ENCODE results near the gene LPP. TPM values are rescaled to one million over a fixed set of nuclear protein-coding genes. Genes with fewer than 3 reads are reported as not detected.

LPP gene
- total and polyA plus RNA-seq, 2 of the 13 experiments (the other 11 are each of a cell fraction or from before 2014, with no cell fraction given), result 19.2 to 29.9 TPM

DNA sequence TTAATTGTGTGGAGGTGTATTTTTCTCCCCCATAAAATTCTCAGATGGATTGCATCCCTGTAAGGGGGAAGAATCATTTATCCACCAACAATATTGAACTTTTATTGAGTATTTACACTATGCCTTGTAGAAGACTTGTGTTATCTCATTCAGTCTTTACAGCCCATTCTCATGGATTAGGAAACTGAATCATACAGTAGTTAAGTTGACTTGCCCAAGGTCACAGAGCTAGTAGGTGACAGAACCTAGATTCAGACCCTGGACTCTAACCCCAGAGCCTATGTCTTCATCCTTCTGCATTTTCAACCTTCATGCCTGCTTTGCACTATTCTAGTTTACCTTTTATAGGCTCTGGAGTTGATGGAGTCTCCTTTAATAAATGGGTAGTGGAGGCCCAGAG, 226.8 kb downstream of the LPP start (continued):
- TF ChIP-seq, protein P1, sequence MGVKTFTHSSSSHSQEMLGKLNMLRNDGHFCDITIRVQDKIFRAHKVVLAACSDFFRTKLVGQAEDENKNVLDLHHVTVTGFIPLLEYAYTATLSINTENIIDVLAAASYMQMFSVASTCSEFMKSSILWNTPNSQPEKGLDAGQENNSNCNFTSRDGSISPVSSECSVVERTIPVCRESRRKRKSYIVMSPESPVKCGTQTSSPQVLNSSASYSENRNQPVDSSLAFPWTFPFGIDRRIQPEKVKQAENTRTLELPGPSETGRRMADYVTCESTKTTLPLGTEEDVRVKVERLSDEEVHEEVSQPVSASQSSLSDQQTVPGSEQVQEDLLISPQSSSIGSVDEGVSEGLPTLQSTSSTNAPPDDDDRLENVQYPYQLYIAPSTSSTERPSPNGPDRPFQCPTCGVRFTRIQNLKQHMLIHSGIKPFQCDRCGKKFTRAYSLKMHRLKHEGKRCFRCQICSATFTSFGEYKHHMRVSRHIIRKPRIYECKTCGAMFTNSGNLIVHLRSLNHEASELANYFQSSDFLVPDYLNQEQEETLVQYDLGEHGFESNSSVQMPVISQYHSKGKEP (CRISPR knock-in tag; IDR thresholded peaks at IDR 0.05), result no peak
- TF ChIP-seq EP300 (IDR thresholded peaks at IDR 0.05; ENCODE audit: low read depth in 2 of 2, low read length in 2 of 2) (0 out of 4 replicates have a peak, but pooled peaks of 1 of the 2 experiments have one; percentile 26), EP300 (CRISPR knock-in tag; IDR thresholded peaks at IDR 0.05; ENCODE audit: borderline replicate concordance) (no peak), PAWR (CRISPR knock-in tag; IDR thresholded peaks at IDR 0.05; ENCODE audit: borderline replicate concordance) (no peak), ESRRA (CRISPR knock-in tag; IDR thresholded peaks at IDR 0.05; ENCODE audit: low read depth) (peak; percentile 63; the same call in 1 of the 2 replicates), ZNF790 (CRISPR knock-in tag; IDR thresholded peaks at IDR 0.05; ENCODE audit: borderline replicate concordance) (no peak), ZNF766 (CRISPR knock-in tag; IDR thresholded peaks at IDR 0.05; ENCODE audit: borderline replicate concordance) (no peak), ZFX (CRISPR knock-in tag; IDR thresholded peaks at IDR 0.05; ENCODE audit: low read depth) (no peak), PAF1 (CRISPR knock-in tag; IDR thresholded peaks at IDR 0.05) (no peak)

DNA sequence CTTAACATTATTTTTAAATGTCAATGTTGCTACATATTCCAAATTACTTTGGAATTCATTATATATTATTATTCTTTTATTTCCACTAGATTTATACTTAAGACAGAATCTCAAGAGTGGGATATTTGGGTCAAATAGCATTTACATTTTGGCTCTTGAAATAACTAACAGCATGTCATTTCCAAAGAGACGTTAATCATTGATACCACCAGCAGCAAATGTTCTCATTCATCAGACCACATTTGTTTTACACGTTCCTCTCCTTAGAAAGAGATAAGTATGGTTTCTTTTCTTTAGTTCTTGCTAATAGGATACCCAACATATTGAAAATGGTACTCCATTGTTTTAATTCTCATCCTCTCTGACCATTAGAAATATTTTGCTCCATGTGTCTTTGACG, 229.8 kb downstream of the LPP start:
- Histone ChIP-seq H3K4me3 (replicated peaks in 1 of 3; ENCODE audit: insufficient read depth in 1 of 3, low read depth in 2 of 3, low read length in 3 of 3) (no peak overlapping the region), H2AFZ (ENCODE audit: low read length) (no peak overlapping the region), H4K20me1 (ENCODE audit: insufficient read depth, low read length) (no peaks in the 10 kb centered on the region), H3K36me3 (replicated peaks in 1 of 2; ENCODE audit: control insufficient read depth in 1 of 2, insufficient read depth in 2 of 2, low read length in 2 of 2) (no peaks in the 10 kb centered on the region), H3K27me3 (ENCODE audit: control insufficient read depth in 1 of 2, insufficient read depth in 2 of 2, low read length in 2 of 2) (no peaks in the 10 kb centered on the region), H3K4me1 (ENCODE audit: insufficient read depth, low read length) (peaks cover 43% of the 10 kb centered on the region), H3K4me2 (ENCODE audit: low read depth, low read length) (no peak overlapping the region), H3K27ac (ENCODE audit: extremely low read length, insufficient read depth, low read length) (no peak overlapping the region), H3K79me2 (ENCODE audit: insufficient read depth, low read length) (peaks cover 22% of the 10 kb centered on the region), H3K9ac (ENCODE audit: insufficient read depth, low read depth, low read length) (no peak overlapping the region), H3K9me3 (ENCODE audit: low read length) (no peaks in the 10 kb centered on the region)
- in situ Hi-C loops (cut with HindIII; ENCODE audit: extremely low pct_ligation_motif_present, low pct_unique_long_range_greater_than_20kb) (no loop called here), intact Hi-C loops (cut with micrococcal nuclease; ENCODE audit: unreplicated experiment) (no loop called here)
- 91% methylated on average over 3 of the region's 3 CpGs for WGBS (ENCODE audit: low lambda C conversion rate)
- CTCF ChIA-PET (ENCODE audit: low intra/inter-chr PET ratio, low total read pairs), result no interaction called here
- FAIRE-seq (no peak), DNase-seq (ENCODE audit: low spot score) (no peak), ATAC-seq (no peak)
- TF ChIP-seq ZNF124 (CRISPR knock-in tag; IDR thresholded peaks at IDR 0.05), result no peak
- TF ChIP-seq WIZ (CRISPR knock-in tag; IDR thresholded peaks at IDR 0.05), result no peak
- no peak for TF ChIP-seq YEATS2 (CRISPR knock-in tag; IDR thresholded peaks at IDR 0.05; ENCODE audit: borderline replicate concordance)
- no peak for TF ChIP-seq ISX (CRISPR knock-in tag; conservative IDR thresholded peaks at IDR 0.05)
- TF ChIP-seq, protein P2, sequence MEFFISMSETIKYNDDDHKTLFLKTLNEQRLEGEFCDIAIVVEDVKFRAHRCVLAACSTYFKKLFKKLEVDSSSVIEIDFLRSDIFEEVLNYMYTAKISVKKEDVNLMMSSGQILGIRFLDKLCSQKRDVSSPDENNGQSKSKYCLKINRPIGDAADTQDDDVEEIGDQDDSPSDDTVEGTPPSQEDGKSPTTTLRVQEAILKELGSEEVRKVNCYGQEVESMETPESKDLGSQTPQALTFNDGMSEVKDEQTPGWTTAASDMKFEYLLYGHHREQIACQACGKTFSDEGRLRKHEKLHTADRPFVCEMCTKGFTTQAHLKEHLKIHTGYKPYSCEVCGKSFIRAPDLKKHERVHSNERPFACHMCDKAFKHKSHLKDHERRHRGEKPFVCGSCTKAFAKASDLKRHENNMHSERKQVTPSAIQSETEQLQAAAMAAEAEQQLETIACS (CRISPR knock-in tag; IDR thresholded peaks at IDR 0.05), result no peak
- TF ChIP-seq ZNF24 (IDR thresholded peaks at IDR 0.05), result no peak
- POLR2A ChIA-PET, result no interaction called here
- BruUV-seq (replicated peaks), result no TSS peak
